IMR-90 (cell line): Measurements from ENCODE around the gene SESN1. TPM values are rescaled to one million over a fixed set of nuclear protein-coding genes. Genes with fewer than 3 reads are reported as not detected.

Source experiments
- ATAC-seq: fragments of 200-7000 bp; cut with Tn5 transposase; 2 replicates; pipeline ENCODE4 v1.9.1; 2020; ENCODE audit warnings: low read depth, mild to moderate bottlenecking, moderate library complexity
- BruUV-seq: library from RNA; stranded (reverse); fragments of 400-500 nt; replicated peaks from 2 replicates; lab custom pipeline; 2021; lab: Mats Ljungman, UMichigan
- CTCF ChIA-PET: fragments of 300-600 bp; formaldehyde crosslinking; extraction: SDS; loops from one replicate; lab custom pipeline; 2021; ENCODE audit warnings: antibody characterized with exemption; lab: Yijun Ruan, JAX
- POLR2A ChIA-PET: fragments of 300-600 bp; sonication (Branson Sonifier 250); formaldehyde crosslinking; loops from one replicate; lab custom pipeline; 2022; ENCODE audit warnings: antibody characterized with exemption; ENCODE audit not compliant: unreplicated experiment; lab: Charles Lee
- DNase-seq: peaks from one replicate; pipeline ENCODE4 v3.0.0; 2013
- H2AFZ ChIP-seq: replicated peaks from 2 replicates; pipeline ENCODE3; 2013; ENCODE audit warnings: low read length, mild to moderate bottlenecking; ENCODE audit not compliant: poor library complexity
- H2AK5ac ChIP-seq: 2 replicates; pipeline ENCODE4 v1.6.1; 2013; ENCODE audit warnings: low read depth, low read length, inconsistent platforms
- H2AK9ac ChIP-seq: replicated peaks from 2 replicates; pipeline ENCODE3; 2013; ENCODE audit warnings: mild to moderate bottlenecking, low read depth, low read length, moderate library complexity; ENCODE audit not compliant: poor library complexity
- H2BK120ac ChIP-seq: 2 replicates; pipeline ENCODE4 v1.6.1; 2013; ENCODE audit warnings: low read depth, low read length, inconsistent platforms
- H2BK15ac ChIP-seq: 3 replicates; pipeline ENCODE4 v1.6.1; 2013; ENCODE audit warnings: low read depth, low read length, inconsistent platforms
- H2BK20ac ChIP-seq: 2 replicates; pipeline ENCODE4 v1.6.1; 2013; ENCODE audit warnings: low read depth, mild to moderate bottlenecking, inconsistent platforms, low read length, moderate library complexity
- H2BK5ac ChIP-seq: 2 replicates; pipeline ENCODE4 v1.6.1; 2013; ENCODE audit warnings: mild to moderate bottlenecking, low read depth, low read length, inconsistent platforms; ENCODE audit not compliant: poor library complexity, severe bottlenecking
- H3K14ac ChIP-seq: replicated peaks from 2 replicates; pipeline ENCODE4 v1.6.1; 2013; ENCODE audit warnings: low read depth, low read length, inconsistent platforms
- H3K18ac ChIP-seq: 2 replicates; pipeline ENCODE4 v1.6.1; 2013; ENCODE audit warnings: low read depth, low read length, control low read depth
- H3K23ac ChIP-seq: 2 replicates; pipeline ENCODE4 v1.6.1; 2013; ENCODE audit warnings: low read depth, low read length, inconsistent platforms
- H3K27ac ChIP-seq: 2 replicates; pipeline ENCODE4 v1.5.1; 2013; ENCODE audit warnings: mild to moderate bottlenecking, control low read depth, low read length; ENCODE audit not compliant: insufficient read depth
- H3K27me3 ChIP-seq: 2 replicates; pipeline ENCODE4 v1.6.1; 2013; ENCODE audit warnings: low read length; ENCODE audit not compliant: control insufficient read depth, insufficient read depth
- H3K36me3 ChIP-seq: 2 replicates; pipeline ENCODE4 v1.6.1; 2013; ENCODE audit warnings: low read length, mixed read lengths; ENCODE audit not compliant: control insufficient read depth, insufficient read depth
- H3K4ac ChIP-seq: 2 replicates; pipeline ENCODE4 v1.6.1; 2013; ENCODE audit warnings: low read depth, low read length, inconsistent platforms
- H3K4me1 ChIP-seq: 2 replicates; pipeline ENCODE4 v1.6.1; 2013; ENCODE audit warnings: low read length, mixed read lengths; ENCODE audit not compliant: control insufficient read depth, insufficient read depth
- H3K4me2 ChIP-seq: 2 replicates; pipeline ENCODE4 v1.6.1; 2013; ENCODE audit warnings: low read depth, mild to moderate bottlenecking, control low read depth, low read length, moderate library complexity
- H3K4me3 ChIP-seq: 2 replicates; pipeline ENCODE4 v1.5.1; 2013; ENCODE audit warnings: low read depth, mild to moderate bottlenecking, control low read depth, low read length, moderate library complexity; ENCODE audit not compliant: insufficient read depth
- H3K56ac ChIP-seq: 2 replicates; pipeline ENCODE4 v1.6.1; 2013; ENCODE audit warnings: low read length, inconsistent platforms; ENCODE audit not compliant: insufficient read depth; ENCODE audit errors: extremely low read depth
- H3K79me1 ChIP-seq, 2 experiments: 2 replicates each; pipeline ENCODE4 v1.6.1; 2013; ENCODE audit warnings: low read length in 2 of 2, inconsistent platforms in 1 of 2, low read depth in 1 of 2
- H3K9ac ChIP-seq: 2 replicates; pipeline ENCODE4 v1.6.1; 2013; ENCODE audit warnings: low read depth, low read length, control low read depth
- H3K9me1 ChIP-seq: 2 replicates; pipeline ENCODE4 v1.6.1; 2013; ENCODE audit warnings: low read length, inconsistent platforms; ENCODE audit not compliant: insufficient read depth
- H3K9me3 ChIP-seq: 2 replicates; pipeline ENCODE4 v1.6.1; 2013; ENCODE audit warnings: low read length; ENCODE audit not compliant: control insufficient read depth, insufficient read depth
- H4K20me1 ChIP-seq: 2 replicates; pipeline ENCODE4 v1.6.1; 2013; ENCODE audit warnings: low read length, inconsistent platforms; ENCODE audit not compliant: insufficient read depth
- H4K5ac ChIP-seq: 2 replicates; pipeline ENCODE4 v1.6.1; 2013; ENCODE audit warnings: mild to moderate bottlenecking, low read depth, low read length, control low read depth
- H4K8ac ChIP-seq, 2 experiments: 2 replicates each; pipeline ENCODE4 v1.6.1; 2013; ENCODE audit warnings: low read depth in 2 of 2, low read length in 2 of 2, control low read depth in 1 of 2, inconsistent platforms in 1 of 2
- H4K91ac ChIP-seq: 2 replicates; pipeline ENCODE4 v1.6.1; 2013; ENCODE audit warnings: low read depth, low read length, inconsistent platforms; ENCODE audit not compliant: insufficient read depth
- SMC3 ChIP-seq: fragments of 150-350 bp; IDR thresholded peaks from 2 replicates; pipeline ENCODE4 v1.6.1; 2016; ENCODE audit warnings: low read depth, mild to moderate bottlenecking, antibody characterized with exemption, low read length, moderate library complexity
- WGBS, 2 experiments: methylation state at CpG; one replicate each; pipeline versions ENCODE4 v1.1.5 to v1.1.7; 2013; ENCODE audit warnings: missing lambda C conversion rate in 2 of 2; ENCODE audit not compliant: insufficient read length in 1 of 2; ENCODE audit errors: extremely low coverage in 2 of 2; 5-methylcytosine and 5-hydroxymethylcytosine counted together
- dilution Hi-C: fragments of 300-500 bp; cut with HindIII; formaldehyde crosslinking; loops from one replicate; pipeline ENCODE4 v1.14.3; 2018; ENCODE audit warnings: low sequenced_read_pairs; ENCODE audit not compliant: unreplicated experiment
- in situ Hi-C: fragments of 300-500 bp; cut with MboI; formaldehyde crosslinking; loops from 3 replicates; pipeline ENCODE4 v1.14.3; 2019; ENCODE audit warnings: low sequenced_read_pairs, inconsistent platforms, mixed read lengths
- intact Hi-C: fragments of 100-400 bp; cut with micrococcal nuclease; formaldehyde crosslinking; loops from 2 replicates; pipeline ENCODE4 v1.10.0; 2022
- polyA plus RNA-seq, 3 experiments: library from polyadenylated mRNA; depleted of rRNA; stranded (reverse); fragments of >200 nt; gene quantifications; 2 replicates each; pipeline ENCODE4 v1.2.3, GENCODE V29; 2012; ENCODE audit warnings: low replicate concordance in 1 of 3
- total RNA-seq: library from RNA; depleted of rRNA; stranded (reverse); fragments of >200 nt; gene quantifications from 2 replicates; pipeline ENCODE4 v1.2.3, GENCODE V29; 2012

SESN1 gene
- total and polyA plus RNA-seq, 2 of the 4 experiments (the other 2 are of a cell fraction): 9.7 to 16.7 TPM

GRCh38 chr6:109079981-109080380 lies 14.7 kb downstream of the SESN1 start:
- peaks cover 3% of the 10 kb centered on the region; the same call in 1 of the 2 replicates for H3K4me1 ChIP-seq
- no CpG with 5 or more reads among the region's 4 CpGs for WGBS, 2 experiments
- in situ Hi-C loops: no loop called here
- H3K27me3 ChIP-seq: no peaks in the 10 kb centered on the region
- H3K23ac ChIP-seq: no peak overlapping the region
- no peak overlapping the region for H2AK9ac ChIP-seq
- no peak overlapping the region for H3K27ac ChIP-seq
- no peak overlapping the region for H2AK5ac ChIP-seq
- H3K4me3 ChIP-seq: no peak overlapping the region
- H3K14ac ChIP-seq: no peak overlapping the region
- no peak for DNase-seq
- no peak for TF ChIP-seq SMC3
- H2BK120ac ChIP-seq: no peak overlapping the region
- H2AFZ ChIP-seq: no peak overlapping the region
- H4K8ac ChIP-seq: no peak overlapping the region
- no peaks in the 10 kb centered on the region for H3K9me3 ChIP-seq
- H3K4ac ChIP-seq: no peak overlapping the region
- no peak overlapping the region for H3K9ac ChIP-seq
- peaks cover 2 to 8% of the 10 kb centered on the region in 2 experiments; a peak in 3 of 4 replicates for H3K79me1 ChIP-seq
- peaks cover 4% of the 10 kb centered on the region; the same call in 1 of the 2 replicates for H3K9me1 ChIP-seq
- no peak overlapping the region for H2BK15ac ChIP-seq
- BruUV-seq: no TSS peak
- H2BK5ac ChIP-seq: no peak overlapping the region
- no peak overlapping the region for H3K18ac ChIP-seq
- no peak overlapping the region for H2BK20ac ChIP-seq
- no peak overlapping the region for H4K5ac ChIP-seq
- H4K20me1 ChIP-seq: no peaks in the 10 kb centered on the region
- ATAC-seq: no peak
- CTCF ChIA-PET: no interaction called here
- intact Hi-C loops: loop anchor here (10.0 kb wide), 1 partner anchor 415 kb away; no protein-coding TSS in a partner anchor
- H4K91ac ChIP-seq: no peak overlapping the region
- no peaks in the 10 kb centered on the region for H3K36me3 ChIP-seq
- no peak overlapping the region for H3K56ac ChIP-seq
- POLR2A ChIA-PET: no interaction called here
- H3K4me2 ChIP-seq: no peak overlapping the region
- dilution Hi-C loops: no loop called here
